Midbrain (tissue), 1 donor: Measurements from ENCODE around the gene APLF.
"Not testable (repeated sequence)": the region's sequence is repeated elsewhere in the genome, so short reads cannot be mapped to it uniquely, and the experiment has no call there.

Experiments
- DNase-seq: peaks from one replicate; lab custom pipeline; 2025; lab: John Stamatoyannopoulos, UW

Gene APLF

DNA sequence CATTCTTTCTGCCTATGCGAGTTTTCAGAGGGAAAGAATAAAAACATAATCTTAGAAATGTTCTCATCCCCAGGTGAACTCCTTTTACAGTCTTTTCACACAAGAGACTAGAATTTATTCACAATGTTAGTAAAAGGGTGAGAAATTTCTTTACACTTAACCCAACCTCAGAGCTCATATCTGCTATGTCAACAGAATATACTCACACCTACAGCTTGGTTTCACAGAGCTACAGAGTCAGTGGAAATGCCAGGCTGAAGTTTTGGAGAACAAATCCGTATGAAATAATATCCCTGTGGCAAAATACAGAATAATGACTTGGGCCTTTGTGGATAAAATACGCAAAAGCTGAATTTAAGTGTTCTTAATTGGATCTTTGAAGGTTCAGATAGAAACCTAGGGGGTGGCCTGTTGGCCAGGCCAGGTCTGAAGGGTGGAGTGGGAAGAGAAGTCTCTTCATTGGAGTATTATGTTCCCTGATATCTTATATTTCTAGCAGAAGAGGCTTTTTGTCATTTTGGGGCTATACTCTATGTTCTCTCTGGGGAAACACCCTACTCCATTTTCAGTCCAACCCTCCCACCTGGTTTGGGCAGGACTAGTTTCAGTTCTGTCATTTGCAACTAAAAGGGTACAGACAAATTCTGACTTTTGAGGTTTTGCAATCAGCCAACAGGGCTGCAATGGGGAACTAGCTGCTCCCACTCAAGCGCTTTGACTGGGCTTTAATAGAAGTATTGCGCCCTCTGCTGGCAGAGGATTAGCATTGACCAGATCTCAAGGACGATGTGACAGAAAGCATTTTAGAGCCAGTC, 26.0 kb upstream of the APLF start:
- peak; percentile 93 for DNase-seq

DNA sequence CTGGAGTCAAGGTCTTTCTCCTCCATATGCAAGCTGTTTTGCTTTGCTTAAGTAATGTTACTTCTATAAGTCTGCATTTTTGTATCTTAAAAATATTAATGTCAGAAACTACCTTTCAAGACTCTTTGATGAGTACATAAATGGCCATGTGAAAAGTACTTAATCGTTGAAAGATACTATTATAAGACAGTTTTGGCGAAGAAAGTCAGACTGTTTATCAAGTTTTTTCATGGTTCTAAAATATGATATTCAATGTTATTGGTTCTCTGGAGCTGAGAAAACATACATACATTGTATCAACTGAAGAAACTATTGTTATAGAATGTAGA, 25.4 kb upstream of the APLF start:
- no peak for DNase-seq

DNA sequence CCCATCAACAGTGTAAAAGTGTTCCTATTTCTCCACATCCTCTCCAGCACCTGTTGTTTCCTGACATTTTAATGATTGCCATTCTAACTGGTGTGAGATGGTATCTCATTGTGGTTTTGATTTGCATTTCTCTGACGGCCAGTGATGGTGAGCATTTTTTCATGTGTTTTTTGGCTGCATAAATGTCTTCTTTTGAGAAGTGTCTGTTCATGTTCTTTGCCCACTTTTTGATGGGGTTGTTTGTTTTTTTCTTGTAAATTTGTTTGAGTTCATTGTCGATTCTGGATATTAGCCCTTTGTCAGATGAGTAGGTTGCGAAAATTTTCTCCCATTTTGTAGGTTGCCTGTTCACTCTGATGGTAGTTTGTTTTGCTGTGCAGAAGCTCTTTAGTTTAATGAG, 21.0 kb upstream of the APLF start:
- not testable (repeated sequence) for DNase-seq

DNA sequence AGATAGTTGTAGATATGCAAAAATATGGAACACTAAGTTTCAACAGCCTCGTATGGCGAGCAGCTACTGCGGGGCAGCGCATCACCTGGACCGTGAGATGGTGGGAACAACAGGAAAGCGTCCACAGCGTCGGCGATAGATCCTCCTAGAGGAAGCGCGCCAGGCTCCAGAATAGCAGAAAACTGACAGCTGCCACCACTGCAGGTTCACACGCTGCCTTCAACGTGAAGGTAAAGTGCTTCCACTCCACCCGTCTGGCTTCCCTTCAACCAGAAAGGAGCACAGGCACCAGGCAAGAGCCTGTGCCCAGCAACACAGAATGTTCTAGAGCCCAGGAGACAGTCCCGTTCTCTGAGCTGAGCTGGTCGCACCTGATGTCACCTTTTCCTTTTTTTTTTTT, 20.3 kb upstream of the APLF start:
- no peak for DNase-seq

GRCh38 chr2:68448671-68449653, 18.4 kb upstream of the APLF start:
- DNase-seq: no peak

GRCh38 chr2:68452158-68452900, 15.1 kb upstream of the APLF start:
- DNase-seq: no peak

GRCh38 chr2:68453761-68454360, 13.5 kb upstream of the APLF start:
- no peak for DNase-seq

GRCh38 chr2:68454719-68455118, 12.7 kb upstream of the APLF start:
- DNase-seq: no peak

DNA sequence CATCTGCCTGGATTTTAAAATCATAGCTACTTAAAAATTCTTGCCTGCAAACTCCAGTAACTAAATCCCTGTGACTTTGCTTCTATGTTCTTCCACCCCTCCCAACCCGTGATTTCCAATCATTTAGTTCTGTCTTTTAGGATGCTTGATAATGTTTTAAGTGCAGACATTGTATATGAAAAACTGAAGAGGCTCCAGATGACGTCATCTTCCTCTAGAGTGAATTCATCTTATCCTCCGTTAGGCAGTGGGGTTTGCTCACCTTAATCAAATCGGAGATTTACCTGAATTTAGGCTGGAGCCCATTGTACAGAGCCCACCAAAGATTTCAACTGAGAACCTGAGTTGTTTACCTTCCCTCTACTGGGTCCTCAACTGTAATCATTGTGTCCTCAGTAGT, 11.2 kb upstream of the APLF start:
- DNase-seq: no peak

DNA sequence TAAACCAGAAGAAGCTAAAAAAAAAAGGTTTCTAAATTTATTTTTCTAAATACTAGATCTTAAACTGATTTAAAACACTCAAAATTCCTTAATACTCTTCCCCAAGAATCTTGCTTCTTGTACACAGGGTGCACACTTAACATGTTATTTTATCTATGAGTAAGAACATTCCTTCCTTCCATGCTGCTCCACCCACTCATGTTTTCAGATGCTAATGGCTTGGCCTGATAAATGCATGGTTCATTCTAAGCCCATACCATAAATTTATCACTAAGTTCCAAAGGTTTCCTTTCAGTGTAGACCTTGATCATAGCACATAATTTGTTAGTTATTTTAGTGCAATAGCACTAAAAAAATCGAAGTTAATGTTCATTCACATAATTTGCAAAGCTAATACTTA, 8.4 kb upstream of the APLF start:
- no peak for DNase-seq

- DNase-seq: peak; percentile 76
Observed at GRCh38 chr2:68463287-68463877, 4.0 kb upstream of the APLF start.

DNA sequence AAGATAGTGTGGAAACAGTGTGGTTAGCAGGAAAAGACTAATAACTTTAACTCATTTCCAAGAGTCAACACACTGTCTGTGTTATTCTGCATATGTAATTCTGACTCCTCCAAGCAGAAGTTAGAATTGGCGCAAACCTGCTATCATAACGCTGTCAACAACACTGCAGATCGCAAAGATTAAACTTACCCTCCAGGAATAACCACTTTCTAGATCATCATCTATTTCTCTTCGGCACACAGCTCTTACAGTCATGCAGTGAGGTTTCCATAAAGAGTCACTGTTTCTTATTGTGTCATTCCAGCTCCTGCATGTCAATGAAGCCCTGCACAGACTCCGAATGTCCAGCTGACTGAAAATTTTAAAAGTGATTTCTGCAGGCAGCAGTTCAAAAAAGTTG, 2.7 kb upstream of the APLF start:
- no peak for DNase-seq

GRCh38 chr2:68465081-68465916, 2.1 kb upstream of the APLF start:
- no peak for DNase-seq

- no peak for DNase-seq
Observed at GRCh38 chr2:68466361-68466777, 1.0 kb upstream of the APLF start.

DNA sequence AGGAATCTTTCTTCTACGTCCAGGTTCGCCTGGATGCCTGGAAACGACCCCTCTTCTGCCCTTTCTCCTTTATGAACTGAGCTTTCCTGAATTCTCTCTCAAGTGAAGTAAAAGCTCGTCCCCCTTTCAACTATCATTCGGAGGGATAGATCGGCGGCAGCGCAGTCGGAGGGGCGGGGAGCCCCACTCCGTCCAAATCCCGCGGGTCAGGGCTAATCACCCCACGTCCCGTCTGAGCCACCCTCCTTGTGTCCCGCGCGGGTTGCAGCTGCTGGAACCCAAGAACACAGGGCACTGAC, 658 bp upstream of the APLF start:
- no peak for DNase-seq

GRCh38 chr2:68468801-68469200, 1.4 kb downstream of the APLF start:
- DNase-seq: no peak

DNA sequence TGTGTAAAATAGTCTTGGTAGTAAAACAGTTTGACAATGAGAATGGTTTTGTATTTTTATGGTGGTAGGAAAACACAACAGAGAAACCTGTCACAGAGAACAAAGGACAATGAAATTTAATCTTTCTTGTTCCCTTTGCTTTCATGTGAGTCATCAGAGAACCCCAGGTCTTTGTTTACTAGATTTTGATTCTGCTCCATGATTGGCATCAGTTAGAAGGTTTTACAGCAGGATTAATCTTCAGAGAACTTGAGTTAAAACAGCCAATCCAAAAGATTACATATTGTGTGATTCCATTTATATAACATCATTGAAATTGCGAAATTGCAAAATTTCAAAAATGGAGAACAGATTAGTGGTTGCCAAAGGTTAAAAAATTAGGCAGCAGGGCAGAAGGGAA, 2.5 kb downstream of the APLF start:
- no peak for DNase-seq

- no peak for DNase-seq
Observed at GRCh38 chr2:68471385-68471784, 4.0 kb downstream of the APLF start.

DNA sequence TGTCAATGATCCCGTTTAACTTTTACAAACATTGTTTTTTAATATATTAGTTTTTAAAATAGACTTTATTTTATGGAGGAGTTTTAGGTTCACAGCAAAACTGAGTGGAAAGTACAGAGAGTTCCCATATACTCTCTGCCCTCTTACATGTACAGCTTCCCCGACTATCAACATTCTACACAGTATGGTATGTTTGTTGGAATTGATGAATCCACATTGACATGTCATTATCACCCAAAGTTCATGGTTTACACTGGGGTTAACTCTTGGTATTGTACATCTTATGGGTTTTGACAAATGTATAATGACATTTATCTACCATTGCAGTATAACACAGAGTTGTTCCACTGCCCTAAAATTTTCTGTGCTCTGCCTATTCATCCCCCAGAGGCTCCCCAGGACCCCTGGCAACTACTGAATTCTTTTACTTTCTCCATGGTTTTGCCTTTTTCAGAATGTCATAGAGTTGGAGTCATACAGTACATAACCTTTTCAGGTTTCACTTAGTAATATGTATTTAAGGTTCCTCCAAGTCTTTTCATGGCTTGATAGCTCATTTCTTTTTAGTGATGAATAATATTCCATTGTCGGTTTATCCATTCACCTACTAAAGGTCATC, 5.5 kb downstream of the APLF start:
- no peak for DNase-seq

DNA sequence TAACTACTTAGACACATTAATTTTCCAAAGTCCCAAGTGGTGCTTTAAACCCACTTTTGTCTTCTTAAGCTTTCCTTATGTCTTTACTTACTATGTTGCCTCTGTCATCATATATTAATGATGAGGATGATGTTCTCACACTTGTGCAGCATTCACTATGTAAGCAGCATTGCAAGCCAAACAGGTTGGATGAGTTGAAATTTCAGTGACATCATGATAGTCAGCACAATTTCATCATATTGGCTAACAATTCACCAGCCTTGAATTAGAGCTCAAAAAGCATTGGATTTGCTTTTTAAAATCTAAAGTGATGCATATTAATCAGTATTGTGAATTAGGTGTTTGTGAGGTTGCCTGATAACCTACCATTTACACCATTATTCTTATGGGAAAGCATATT, 7.7 kb downstream of the APLF start:
- no peak for DNase-seq
